Hematopoietic multipotent progenitor cell treated with erythropoietin and hydrocortisone succinate and interleukin-3 and kit ligand, for 4 days (in vitro differentiated cells): ENCODE results near the gene PI4KA.

Experiments
- DNase-seq: peaks from one replicate; pipeline ENCODE4 v3.0.0-alpha.2; 2015

PI4KA gene

DNA sequence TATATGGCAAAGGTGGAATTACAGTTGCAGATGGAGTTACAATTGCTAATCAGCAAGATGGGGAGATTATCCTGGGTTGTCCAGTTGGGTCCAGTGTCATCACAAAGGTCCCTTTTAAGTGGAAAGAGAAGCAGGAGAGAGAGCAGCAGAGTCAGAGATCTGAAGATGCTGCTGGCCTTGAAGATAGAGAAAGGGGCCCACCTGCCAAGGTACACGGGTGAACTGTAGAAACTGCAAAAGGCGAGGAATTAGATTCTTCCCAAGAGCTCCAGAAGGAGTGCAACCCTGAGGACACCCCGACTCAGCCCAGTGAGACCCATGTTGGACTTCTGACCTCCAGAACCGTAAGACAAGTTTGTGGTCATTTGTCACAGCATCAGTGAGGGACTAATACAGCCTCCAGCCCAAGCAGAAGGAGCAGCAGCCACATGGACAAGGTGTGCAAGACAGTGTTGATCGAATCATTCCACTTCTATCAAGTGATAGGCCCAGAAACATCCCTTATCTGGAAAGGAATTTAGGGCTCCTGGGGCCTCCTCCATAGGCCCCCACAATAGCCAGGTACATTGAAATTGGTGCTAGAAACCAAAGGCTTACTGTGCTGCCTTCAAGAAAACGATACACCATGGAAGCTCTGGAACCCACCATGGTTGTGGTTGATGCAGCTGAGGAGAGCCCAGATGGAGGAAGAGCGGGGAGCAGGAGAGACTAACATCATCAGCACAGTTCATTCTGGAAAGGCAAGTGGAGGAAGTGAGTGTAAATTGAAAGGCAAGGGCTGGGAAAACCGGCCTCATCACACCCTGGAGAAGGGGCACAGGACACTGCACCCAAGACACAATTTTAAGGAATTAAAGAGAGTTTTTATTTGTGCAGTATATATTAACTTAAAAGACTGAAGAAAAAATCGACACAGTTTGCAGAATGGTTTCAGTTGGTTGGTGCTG is 23.5 kb upstream of the PI4KA start:
- DNase-seq = no peak

DNA sequence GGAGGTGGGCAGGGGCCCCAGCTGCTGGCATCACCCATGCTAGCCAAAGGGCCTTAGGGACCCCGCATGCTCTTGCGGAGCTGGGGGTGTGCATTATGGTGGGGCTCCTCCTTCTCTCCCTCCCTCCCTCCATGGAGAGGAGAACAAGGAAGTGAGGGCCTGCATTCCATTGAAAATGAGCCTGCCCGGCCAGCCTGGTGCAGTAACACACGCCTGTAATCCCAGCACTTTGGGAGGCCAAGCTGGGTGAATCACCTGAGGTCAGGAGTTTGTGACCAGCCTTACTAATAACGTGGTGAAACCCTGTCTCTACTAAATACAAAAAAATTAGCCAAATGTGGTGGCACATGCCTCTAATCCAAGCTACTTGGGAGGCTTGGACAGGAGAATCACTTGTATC is 22.6 kb upstream of the PI4KA start:
- no peak for DNase-seq

DNA sequence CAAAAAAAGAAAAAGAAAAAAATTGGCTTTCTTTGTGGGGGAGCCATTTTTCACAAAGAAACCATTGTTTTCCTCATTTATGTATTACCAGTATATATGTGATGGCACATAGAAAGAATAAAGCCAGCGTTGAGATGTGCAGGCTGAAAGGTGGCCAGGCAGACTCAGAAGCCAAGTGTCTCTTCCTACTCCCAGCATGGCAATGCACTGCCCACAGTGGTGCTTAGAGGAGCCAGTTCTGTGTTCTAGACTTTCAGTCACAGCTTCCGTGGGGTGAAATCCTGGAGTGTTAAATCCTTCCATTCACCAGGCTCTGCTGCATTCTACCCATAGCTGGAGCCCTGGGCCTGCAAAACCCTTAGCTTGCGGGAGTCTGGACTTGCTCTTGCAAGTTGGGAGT is 19.1 kb upstream of the PI4KA start:
- DNase-seq = no peak

DNA sequence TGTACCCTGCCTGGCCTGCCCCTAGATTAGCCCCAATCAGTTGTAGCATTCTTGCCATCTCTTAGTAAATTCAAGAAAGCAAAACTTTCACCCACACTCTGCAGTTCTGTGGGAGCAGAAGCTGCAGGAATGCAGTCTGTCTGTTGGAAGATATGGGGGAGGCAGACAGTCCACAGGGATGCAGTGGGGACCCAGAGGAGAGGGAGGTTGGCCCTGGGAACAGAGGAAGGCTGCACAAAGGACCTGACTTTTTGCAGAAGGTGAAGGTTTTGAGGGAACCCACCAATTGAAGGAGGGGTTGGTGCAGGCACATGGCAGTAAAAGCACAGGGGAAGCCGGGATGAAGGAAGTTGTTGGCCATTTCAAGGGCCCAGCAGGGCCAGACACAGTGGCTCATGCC is 16.7 kb upstream of the PI4KA start:
- no peak for DNase-seq

DNA sequence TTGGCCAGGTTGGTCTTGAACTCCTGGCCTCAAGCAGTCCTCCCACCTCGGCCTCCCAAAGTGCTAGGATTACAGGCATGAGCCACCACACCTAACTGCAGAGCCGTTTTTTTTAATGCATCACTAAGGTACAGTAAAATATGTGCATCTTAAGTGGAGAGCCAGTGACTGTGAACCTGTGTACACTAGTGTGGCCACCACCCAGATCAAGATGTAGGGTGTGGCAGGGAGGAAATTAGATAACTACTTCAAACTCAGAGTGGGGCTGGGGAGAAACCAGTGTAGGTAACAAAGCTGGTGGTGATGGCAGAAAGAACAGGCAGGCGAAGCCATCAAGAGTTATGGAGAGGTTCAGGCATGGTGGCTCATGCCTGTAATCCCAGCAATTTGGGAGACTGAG is 14.6 kb upstream of the PI4KA start:
- DNase-seq = peak; percentile 33

DNA sequence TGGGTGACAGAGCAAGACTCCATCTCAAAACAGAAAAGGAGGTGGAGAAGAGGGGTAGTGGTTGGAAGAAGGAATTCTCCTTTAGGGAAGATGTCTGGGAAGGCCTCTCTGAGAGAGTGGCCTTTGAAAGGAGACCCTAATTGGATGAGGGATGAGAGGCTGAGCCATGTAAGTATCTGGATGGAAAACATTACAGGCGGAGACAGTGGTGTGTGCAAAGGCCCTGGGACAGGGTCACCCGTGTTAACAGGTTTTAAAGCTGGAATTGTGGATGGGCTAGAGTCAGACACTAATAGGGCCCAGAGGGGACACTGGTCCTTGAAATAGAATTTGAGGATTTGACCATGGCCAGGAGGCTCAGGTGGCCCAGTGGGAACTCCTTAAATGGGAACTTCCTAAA is 10.6 kb upstream of the PI4KA start:
- no peak for DNase-seq

DNA sequence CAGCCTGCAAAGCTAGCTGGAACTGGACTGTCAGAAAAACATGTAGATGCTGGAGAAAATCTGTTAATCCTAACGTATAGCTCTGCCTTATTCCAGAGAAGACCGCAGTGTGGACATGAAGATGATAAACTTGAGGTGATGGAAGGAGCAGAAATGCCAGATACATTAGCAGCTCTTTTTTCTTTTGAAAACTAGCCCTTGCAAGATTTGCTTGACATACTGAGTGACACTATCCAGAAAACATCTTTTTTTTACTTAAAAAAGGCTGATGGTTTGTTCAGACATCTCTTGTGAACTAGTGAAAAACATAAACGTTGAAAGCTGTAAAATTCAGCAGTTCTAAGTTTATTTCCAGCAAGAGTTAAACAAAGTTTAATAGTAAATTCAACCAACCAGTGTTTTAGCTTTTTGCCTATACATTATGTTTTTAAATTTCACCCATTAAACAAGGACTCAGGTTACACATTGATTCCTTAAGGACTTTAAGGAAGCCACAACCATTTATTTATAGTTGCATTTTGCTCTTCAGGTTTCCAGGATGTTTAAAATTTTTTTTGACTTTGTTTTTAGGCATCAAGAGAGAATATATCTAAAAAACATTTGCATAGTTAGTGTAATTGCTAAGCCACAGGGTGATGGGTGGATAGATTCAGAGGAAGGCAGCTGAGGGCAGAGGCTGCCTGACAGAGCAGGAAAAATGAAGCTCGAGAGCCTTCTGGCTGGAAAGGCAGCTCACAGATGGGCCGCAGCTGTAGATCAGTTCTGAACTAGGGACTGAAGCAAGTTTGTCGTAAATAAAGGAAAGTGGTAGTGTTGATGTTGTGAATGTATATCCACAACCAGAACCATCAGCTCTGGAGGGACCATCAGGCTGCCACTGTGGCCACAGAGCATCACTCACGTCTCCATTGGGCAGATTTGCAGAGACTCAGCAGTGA is 9.7 kb upstream of the PI4KA start:
- DNase-seq = no peak

DNA sequence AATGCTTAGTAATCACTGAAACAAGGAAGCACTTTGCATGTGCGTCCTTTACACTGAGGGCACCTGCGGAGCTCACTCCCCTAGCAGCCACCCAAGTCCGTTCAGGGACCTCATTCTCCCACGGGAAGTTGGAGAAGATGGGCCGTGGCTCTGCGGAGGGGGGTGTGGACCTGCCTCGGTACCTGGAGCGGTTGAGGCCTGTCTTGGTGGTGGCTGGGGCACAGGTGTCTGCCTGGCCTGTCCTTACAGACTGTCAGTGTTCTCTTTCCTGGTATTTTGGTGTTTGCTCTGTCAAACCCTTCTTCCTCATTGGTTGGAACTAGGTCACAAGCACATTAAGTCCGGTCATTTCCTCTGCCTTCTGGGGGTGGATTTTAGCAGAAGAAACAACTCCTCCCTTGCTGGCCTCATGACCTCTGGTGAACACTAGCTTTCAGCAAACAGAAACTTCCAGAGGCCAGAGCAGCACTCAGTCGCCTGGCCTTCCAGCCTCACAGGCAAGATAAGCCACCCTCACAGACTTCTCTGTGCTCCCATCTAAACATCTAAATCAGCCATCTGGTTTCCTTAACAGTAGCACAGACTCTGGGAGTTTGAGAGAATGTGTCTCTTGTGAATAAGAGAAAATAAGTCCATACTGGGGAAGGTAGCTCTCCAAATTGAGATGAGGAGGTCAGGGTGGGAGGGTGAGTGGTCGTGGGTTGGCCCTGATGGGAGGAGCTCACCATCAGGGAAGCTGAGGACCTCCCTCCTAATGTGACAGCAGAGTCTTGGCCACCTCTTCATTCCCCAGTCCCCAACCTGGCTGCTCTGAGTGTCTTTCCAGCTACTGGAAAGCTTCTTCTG is 8.8 kb upstream of the PI4KA start:
- DNase-seq = peak; percentile 92

DNA sequence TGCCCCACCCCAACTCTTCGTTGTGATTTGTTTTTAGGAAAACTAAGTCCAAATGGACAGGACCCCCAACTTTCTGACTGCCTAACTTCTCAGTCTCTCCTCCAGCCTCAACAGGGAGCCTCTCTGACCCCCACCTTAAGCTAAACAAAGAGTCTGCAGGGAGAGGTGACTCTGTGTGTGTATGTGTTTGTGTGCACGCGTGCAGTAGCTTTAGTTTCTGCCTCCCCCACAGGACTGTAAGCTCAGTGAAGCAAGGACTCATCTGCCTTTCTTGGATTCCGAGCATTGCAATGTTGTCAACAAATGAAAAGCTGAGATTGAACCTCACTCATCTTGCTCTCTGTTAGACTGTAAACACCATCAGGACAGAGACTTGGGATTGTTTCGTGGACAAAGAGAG is 8.1 kb upstream of the PI4KA start:
- DNase-seq = no peak

DNA sequence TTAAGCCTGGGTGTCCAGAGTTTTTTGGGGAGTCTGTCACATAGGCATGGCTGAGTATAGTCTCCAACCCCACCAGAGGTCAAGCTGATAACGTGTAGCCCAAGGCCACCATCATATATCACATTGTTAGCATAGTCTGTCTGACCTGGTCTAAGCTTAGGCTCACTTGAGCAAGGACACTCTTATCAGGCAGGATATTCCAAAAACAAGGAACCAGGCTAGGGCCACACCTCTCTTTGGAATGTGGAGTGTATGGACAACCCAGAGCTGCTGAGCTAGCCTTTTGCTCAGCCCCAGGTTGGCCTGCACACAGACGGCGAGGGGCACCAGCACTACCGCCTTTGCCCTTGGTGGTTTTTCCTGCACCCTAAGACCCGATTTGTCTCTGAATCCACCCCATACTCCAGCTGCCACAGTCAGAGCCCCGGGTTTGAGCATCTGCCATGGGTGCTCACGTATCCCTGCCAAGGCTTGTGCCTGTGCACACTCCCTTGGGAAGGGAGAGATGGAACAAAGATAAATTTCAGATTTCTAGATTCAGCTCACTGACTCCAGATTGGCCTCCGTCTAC is 7.3 kb upstream of the PI4KA start:
- DNase-seq = no peak

DNA sequence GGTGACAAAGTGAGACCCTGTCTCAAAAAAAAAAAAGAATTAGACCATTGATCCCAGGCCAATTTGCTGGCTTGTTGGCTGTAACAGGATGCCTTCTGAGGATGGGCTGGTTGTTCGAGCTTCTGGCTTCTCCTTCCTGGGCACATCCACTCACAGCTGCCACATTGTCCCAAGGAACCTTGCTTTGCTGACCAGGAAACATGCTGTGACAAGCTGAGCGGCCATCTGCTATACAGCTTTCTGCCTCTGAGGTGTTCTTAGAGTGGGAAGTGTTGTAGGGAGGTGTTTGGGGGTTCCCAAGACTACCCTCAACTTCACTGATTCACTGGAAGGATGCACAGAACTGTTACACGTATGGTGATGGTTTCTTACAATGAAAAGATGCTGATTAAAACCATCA is 6.7 kb upstream of the PI4KA start:
- no peak for DNase-seq

DNA sequence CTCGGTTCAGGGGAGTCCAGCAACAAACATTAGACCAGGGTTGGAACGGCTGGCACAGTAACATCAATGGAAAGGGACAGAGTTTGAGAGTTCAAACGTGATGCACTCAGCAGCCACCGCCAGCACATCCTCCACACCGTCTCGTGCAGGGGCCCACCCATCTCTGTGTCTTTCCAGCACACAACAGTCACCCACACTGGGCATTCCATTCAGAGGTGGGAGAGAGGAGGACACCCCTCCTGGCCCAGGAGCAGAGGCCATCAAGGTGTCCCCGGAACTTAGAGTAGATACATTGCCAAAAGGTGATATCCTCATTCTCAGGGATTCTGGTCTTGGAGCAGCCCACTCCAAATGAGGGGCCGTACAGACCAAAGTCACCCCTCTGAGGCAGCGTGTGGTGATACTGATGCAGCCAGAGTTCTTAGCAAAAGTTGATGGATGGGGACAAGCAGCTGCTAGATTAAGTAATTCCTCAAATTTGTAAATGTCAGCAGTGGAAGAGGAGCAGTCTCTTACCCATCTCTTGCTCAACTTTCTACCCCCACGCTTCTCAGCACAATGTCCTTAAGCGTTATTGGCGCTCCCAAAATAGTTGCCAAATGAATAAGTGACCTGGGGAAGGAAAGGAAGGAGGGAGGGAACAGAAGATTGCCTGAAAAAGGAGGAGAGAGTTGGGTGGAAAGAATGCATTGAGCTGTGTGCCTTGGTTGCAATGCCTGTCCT is 5.7 kb upstream of the PI4KA start:
- DNase-seq = no peak

DNA sequence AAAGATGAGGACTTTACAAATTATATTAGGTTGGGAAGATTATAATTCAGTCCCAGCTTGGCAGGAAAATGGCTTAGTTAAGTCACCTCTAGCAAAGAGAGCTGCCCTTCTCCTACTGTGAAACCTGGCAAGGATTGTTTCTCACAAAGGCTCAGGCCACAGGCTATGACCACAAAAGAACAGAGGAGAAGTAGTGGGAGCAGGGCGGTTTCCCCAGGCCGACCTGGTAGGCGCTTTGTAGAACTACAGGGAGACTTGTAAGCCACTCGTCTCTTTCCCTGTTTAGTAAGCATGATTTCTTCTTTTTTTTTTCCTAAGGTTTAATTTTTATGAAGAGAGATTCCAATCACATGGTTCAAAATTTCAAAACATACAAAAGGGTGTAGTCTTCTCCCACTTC is 4.8 kb upstream of the PI4KA start:
- peak; percentile 64 for DNase-seq

DNA sequence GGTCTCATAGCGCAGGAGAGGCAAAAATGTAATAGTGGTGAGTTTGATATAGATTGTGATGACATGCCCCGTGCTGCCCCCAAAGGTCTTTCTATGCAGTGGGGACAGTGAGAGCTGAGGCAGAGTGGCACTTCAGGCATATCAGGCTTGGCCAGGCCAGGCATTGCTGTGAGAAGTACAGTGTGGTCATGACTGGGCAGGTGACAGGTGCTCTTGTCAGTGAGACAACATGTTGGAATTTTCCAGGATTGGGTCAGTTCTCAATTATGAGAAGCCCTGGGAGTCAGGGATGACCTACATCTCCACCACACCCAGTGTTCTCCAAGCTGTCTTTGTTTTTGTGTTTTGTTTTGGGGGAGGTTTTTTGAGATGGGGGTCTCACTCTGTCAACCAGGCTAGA is 3.9 kb upstream of the PI4KA start:
- no peak for DNase-seq

DNA sequence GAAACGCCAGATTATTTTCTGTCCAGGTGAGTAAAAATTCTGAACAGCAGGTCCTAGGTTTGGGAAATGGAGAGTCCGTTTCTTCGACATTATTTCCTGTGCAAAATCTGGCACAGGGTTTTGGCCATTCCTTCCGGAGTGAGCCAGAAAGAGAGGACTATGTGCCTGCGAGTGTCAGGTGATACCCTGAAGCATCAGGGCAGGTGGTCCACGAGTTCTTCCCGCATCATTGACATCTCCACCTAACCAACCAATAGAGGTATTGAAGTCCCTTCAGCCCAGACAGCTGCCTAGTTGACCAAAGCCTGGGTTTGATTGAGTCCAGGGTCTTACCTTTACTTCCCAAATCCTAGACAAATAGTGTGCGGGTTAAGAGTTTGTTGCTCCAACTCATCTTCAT is 1.0 kb upstream of the PI4KA start:
- no peak for DNase-seq

DNA sequence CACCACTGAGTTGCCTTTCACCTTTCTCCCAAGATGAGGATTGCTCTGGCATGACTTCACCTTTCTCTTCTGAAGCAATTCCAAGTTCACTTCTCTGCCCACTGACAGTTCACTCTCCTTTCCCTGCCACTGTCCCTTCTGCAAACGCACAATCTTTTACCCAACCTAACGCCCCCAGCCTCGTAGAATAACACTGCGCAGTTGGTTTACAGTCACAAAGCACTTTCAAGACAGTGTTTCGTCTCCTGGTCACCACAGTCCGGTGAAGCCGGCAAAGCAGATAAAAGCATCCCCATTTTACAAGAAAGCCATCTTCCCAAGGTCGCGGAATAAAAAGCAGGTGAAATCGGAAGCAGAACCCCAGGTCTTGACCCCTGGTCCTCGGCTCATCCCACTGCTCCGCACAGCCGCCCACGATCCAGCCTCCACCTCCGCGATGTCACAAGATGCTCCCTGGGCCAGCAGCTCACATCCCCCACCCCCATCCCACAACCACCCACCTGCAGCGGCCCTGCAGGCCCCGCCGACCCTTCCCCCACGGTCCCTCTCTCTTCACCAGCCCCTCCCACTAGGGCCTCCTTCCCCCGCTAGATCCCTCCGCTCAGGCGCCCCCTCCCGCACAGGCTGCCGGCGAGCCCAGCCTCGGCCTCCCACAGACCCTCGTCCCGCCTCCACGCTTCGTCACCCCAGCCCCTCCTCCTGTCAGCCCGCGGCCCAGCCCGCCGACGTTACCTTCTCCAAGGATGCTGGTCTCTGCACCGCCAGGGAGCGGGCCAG is 585 bp downstream of the PI4KA start:
- peak; percentile 91 for DNase-seq

DNA sequence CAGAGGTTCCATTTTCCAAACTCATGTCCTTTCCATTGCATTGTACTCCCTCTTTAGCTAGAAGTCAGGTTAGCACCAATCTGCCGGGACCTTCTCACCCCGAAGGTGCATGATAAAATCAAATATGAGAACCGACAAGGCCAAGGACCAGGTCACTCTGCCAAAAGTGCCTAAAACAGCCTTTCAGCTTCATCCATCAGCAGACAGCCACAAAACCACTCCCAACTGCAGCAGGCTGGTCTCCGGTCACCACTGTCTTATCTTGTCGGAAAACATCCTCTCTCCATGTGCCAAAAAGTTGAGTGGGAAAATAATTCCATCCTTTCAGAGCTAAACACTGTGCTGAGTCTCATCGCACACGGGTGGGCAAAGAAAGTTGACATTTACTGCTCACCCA is 1.4 kb downstream of the PI4KA start:
- peak; percentile 63 for DNase-seq

DNA sequence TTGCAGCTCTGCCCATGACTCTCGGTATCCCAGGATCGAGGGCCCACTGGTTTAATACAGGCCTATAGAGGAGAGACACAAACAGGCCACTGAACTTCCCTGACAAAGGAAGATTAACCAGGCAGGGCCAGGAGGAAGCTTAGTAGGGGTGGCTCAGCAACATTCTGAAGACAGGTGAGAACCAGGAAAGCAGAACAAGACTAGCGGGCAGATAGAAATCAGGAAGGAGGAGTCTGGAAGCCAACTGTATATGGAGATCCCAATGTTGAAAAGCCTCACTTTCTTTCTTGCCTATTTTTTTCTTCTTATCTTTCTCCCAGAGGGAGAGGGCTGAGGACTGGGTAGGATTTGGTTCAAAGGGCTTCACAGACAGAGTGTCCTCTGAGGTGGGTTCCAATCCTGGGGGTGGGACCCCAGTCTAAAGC is 5.4 kb downstream of the PI4KA start:
- DNase-seq = no peak

DNA sequence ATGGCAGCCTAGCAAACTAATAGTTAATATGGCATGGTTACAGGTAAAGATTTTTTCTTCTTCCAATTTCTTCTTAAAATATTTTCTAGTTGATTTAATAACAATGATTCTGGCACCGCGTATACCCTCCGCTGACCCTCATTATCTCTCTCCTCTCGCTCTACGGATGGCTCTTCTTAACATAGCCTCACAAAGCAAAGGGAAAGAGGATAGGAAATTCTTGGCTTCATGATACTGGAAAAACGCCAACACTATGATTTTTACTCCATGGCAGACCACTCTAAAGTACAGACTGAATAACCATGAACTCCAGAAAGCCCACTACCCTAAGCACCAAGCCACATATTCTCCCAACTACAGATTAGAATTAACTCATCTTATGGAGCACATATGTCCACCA is 6.1 kb downstream of the PI4KA start:
- no peak for DNase-seq

DNA sequence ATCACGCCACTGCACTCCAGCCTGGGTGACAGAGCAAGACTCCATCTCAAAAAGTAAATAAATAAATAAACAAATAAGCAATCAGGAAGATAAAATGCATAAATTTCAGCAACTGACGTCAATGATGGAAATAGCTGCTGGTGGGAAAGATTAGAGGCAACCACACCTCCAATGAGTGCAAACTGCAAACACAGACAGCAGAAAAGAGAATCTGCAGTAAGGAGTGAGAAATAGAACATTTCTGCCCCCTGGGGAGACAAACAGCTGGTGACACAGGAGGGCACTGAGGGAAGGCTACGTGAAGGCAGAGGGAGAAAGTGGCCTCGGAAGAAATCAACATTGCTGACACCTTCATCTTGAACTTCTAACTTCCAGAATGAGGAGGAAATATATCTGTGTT is 6.5 kb downstream of the PI4KA start:
- peak; percentile 71 for DNase-seq

DNA sequence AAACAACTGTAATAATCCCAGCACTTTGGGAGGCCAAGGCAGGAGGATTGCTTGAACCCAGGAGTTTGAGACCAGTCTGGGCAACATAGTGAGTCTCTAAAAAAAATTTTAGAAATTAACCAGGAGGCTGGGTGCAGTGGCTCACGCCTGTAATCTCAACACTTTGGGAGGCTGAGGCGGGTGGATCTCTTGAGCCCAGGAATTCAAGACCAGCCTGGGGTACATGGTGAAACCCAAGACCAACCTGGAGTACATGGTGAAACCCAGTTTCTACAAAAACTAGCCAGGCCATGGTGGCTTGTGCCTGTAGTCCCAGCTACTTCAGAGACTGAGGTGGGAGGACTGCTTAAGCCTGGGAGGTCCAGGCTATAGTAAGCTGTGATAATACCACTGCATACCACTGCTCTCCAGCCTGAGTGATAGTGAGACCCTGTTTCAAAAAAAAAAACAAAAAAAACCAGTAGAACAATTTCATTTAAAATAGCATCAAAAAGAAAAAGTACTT is 11.2 kb downstream of the PI4KA start:
- DNase-seq = no peak
